Loucy (cell line): Measurements from ENCODE around the gene SLC27A1.

Experiments used
- EZH2phosphoT487 ChIP-seq: fragments of 200-600 bp; IDR thresholded peaks from 2 replicates; pipeline ENCODE4 v1.6.1; 2018; ENCODE audit warnings: antibody characterized with exemption, mild to moderate bottlenecking, moderate library complexity, borderline replicate concordance
- TF ChIP-seq, protein P1 (sequence below): fragments of 200-600 bp; sonication (generic); conservative IDR thresholded peaks from 2 replicates; pipeline ENCODE4 v1.5.1; 2014; ENCODE audit warnings: mild to moderate bottlenecking, antibody characterized with exemption, low read length

DNA sequence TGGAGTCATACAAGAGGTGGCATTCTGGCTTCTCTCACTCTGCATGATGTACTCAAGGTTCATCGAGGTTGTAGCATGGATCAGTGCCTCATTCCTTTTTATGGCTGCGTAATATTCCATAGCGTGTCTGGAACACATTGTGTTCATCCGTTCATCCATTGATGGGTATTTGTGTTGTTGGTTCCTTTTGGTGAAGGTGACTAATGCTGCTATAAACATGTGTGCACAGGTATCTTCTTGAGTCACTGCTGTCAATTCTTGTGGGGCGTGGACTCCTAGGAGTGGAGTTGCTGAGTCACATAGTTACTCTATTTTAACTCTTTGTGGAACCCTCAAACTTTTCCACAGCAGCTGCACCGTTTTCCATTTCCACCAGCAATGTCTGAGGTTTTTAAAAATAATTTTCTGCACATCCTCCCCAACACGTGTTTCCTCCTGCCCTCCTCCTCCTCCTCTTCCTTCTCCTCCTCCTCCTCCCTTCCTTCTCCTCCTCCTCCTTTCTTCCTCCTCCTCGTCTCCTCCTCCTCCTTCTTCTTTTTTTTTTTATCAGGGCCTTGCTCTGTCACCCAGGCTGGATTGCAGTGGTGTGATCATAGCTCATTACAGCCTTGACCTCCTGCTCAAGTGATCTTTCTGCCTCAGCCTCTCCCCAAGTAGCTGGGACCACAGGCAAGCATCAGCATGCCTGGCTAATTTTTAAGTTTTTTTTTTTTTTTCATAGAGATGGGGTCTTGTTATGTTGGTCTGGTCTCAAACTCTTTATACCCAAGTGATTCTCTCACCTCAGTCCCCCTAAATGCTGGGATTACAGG lies 19.9 kb upstream of the SLC27A1 start:
- TF ChIP-seq, protein P1, sequence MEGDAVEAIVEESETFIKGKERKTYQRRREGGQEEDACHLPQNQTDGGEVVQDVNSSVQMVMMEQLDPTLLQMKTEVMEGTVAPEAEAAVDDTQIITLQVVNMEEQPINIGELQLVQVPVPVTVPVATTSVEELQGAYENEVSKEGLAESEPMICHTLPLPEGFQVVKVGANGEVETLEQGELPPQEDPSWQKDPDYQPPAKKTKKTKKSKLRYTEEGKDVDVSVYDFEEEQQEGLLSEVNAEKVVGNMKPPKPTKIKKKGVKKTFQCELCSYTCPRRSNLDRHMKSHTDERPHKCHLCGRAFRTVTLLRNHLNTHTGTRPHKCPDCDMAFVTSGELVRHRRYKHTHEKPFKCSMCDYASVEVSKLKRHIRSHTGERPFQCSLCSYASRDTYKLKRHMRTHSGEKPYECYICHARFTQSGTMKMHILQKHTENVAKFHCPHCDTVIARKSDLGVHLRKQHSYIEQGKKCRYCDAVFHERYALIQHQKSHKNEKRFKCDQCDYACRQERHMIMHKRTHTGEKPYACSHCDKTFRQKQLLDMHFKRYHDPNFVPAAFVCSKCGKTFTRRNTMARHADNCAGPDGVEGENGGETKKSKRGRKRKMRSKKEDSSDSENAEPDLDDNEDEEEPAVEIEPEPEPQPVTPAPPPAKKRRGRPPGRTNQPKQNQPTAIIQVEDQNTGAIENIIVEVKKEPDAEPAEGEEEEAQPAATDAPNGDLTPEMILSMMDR = no peak
- TF ChIP-seq EZH2phosphoT487 = no peak
